ENCODE results near the gene CREB3L4.

Gene CREB3L4

DNA sequence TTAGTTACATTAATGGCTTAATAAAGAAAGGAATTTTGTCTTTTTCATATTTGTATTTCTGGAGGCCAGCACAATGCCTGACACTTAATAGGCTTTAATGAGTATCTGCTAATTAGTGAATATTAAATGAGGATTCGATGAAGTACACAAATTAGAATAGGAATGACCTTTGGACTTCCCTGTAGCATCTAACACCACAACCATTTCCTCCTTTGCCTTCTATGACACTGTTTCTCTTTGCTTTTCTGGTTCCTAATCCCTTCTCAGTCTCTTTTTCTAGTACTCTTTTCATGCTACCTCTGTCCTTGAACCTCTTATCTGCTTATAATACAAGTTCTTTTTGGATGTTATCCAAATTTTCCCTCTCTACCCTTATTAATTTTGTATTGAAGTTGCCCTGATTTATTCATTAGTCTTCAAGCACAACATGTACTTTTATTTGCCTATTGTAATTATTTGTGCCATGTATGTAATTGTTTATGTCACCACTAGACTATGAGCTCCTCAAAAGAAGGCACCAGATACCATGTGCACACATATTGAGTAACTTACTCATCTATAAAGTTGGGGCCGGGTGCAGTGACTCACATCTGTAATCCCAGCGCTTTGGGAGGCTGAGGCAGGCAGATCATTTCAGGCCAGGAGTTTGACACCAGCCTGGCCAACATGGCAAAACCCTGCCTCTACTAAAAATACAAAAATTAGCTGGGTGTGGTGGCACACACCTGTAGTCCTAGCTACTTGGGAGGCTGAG, 46.6 kb downstream of the CREB3L4 start:
- no peak overlapping the region for H3K27ac ChIP-seq
- TF ChIP-seq, protein P1, sequence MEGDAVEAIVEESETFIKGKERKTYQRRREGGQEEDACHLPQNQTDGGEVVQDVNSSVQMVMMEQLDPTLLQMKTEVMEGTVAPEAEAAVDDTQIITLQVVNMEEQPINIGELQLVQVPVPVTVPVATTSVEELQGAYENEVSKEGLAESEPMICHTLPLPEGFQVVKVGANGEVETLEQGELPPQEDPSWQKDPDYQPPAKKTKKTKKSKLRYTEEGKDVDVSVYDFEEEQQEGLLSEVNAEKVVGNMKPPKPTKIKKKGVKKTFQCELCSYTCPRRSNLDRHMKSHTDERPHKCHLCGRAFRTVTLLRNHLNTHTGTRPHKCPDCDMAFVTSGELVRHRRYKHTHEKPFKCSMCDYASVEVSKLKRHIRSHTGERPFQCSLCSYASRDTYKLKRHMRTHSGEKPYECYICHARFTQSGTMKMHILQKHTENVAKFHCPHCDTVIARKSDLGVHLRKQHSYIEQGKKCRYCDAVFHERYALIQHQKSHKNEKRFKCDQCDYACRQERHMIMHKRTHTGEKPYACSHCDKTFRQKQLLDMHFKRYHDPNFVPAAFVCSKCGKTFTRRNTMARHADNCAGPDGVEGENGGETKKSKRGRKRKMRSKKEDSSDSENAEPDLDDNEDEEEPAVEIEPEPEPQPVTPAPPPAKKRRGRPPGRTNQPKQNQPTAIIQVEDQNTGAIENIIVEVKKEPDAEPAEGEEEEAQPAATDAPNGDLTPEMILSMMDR (IDR thresholded peaks at IDR 0.05), result no peak
- no peaks in the 10 kb centered on the region for H3K79me2 ChIP-seq
- no peaks in the 10 kb centered on the region for H3K4me1 ChIP-seq
- H3K4me2 ChIP-seq (ENCODE audit: low read length), result no peak overlapping the region
- no peaks in the 10 kb centered on the region for H3K36me3 ChIP-seq (ENCODE audit: control insufficient read depth, insufficient read depth, low read length)
- no peaks in the 10 kb centered on the region for H3K27me3 ChIP-seq (ENCODE audit: control insufficient read depth, insufficient read depth, low read length)
- no peak overlapping the region for H3K4me3 ChIP-seq (ENCODE audit: low read depth, low read length)
- H2AFZ ChIP-seq, result no peak overlapping the region
- no peak overlapping the region for H3K9ac ChIP-seq
- H3K9me3 ChIP-seq (ENCODE audit: control insufficient read depth, low read length), result no peaks in the 10 kb centered on the region

DNA sequence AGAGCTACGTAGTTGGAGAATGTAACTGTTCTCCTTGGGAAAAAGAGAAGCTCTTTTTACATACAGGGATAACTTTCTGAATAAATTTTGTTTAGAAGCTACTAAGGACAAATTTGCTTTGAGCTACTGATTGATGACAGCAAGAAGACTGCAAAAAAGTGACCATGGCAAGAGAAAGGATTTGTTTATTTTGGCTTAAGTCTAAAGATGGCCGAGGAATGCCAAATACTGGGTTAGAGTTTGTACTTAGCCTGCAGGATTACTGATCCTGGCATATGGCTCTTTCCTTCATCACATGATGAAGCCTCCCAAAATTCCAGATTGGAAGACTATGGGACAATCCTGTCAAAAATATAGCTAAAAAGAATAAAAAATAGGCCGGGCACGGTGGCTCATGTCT, 51.6 kb downstream of the CREB3L4 start:
- Histone ChIP-seq H3K79me2 (no peaks in the 10 kb centered on the region), H3K27me3 (ENCODE audit: control insufficient read depth, insufficient read depth, low read length) (no peaks in the 10 kb centered on the region), H3K4me3 (ENCODE audit: low read depth, low read length) (no peak overlapping the region), H3K4me1 (no peaks in the 10 kb centered on the region), H3K4me2 (ENCODE audit: low read length) (no peak overlapping the region), H3K9ac (no peak overlapping the region), H3K9me3 (ENCODE audit: control insufficient read depth, low read length) (no peaks in the 10 kb centered on the region), H3K36me3 (ENCODE audit: control insufficient read depth, insufficient read depth, low read length) (no peaks in the 10 kb centered on the region), H2AFZ (no peak overlapping the region), H3K27ac (no peak overlapping the region)
- TF ChIP-seq, protein P1 (IDR thresholded peaks at IDR 0.05), result no peak

DNA sequence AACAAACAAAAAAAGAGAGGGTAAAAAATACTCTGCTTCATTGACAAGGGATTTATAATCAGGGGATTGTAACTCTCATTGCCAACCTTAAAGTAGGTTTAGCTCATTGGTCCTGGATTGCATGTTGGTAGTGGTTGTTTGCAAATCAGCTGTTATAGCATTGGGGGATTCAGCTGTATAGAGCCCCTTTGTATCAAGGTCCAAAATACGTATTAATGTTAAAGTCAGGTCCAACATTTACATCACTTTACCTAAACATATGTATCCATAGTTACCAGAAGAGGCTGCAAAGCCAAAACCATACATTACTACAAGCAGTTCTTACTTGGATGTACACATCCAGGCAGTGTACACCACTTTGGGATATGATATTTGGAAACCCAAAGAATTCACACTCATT, 52.2 kb downstream of the CREB3L4 start:
- TF ChIP-seq, protein P1 (IDR thresholded peaks at IDR 0.05), result no peak
- Histone ChIP-seq H3K4me1 (no peaks in the 10 kb centered on the region), H3K79me2 (no peaks in the 10 kb centered on the region), H3K9me3 (ENCODE audit: control insufficient read depth, low read length) (no peaks in the 10 kb centered on the region), H3K4me3 (ENCODE audit: low read depth, low read length) (no peak overlapping the region), H2AFZ (no peak overlapping the region), H3K9ac (no peak overlapping the region), H3K36me3 (ENCODE audit: control insufficient read depth, insufficient read depth, low read length) (no peaks in the 10 kb centered on the region), H3K27me3 (ENCODE audit: control insufficient read depth, insufficient read depth, low read length) (no peaks in the 10 kb centered on the region), H3K27ac (no peak overlapping the region), H3K4me2 (ENCODE audit: low read length) (no peak overlapping the region)
